ENCODE measurements around the gene EPS15.

GRCh38 chr1:51322417-51323101 lies 196.5 kb downstream of the EPS15 start:
- no peak for TF ChIP-seq POLR2A (IDR thresholded peaks at IDR 0.05; ENCODE audit: control extremely low read depth in 1 of 2, low read depth in 2 of 2, low read length in 2 of 2)
- TF ChIP-seq CEBPB (IDR thresholded peaks at IDR 0.05; ENCODE audit: low read depth, low read length), result no peak
- TF ChIP-seq POLR2AphosphoS5 (IDR thresholded peaks at IDR 0.05; ENCODE audit: low read depth, low read length), result no peak
- no peak for TF ChIP-seq SP1 (IDR thresholded peaks at IDR 0.05; ENCODE audit: low read depth, low read length)

Measured in H1 (cell line).